Mononuclear cell (primary cell): ENCODE data around the gene HMOX1. TPM values are rescaled to one million over a fixed set of nuclear protein-coding genes. Genes with fewer than 3 reads are reported as not detected.
A peak's percentile ranks its signal among the peaks of the same experiment; 100 is the strongest.

ENCODE experiments used
- H3K27me3 ChIP-seq: 2 replicates; pipeline ENCODE4 v1.6.0; 2011; ENCODE audit warnings: low read length, control low read depth; ENCODE audit not compliant: insufficient read depth
- H3K4me1 ChIP-seq: 2 replicates; pipeline ENCODE4 v1.5.1; 2011; ENCODE audit warnings: mild to moderate bottlenecking, low read length, control low read depth; ENCODE audit not compliant: insufficient read depth
- H3K4me3 ChIP-seq: 2 replicates; pipeline ENCODE4 v1.5.1; 2011; ENCODE audit warnings: mild to moderate bottlenecking, low read length, moderate library complexity
- H3K9me3 ChIP-seq: 2 replicates; pipeline ENCODE4 v1.5.1; 2011; ENCODE audit warnings: low read depth, mild to moderate bottlenecking, control low read depth, low read length
- total RNA-seq: library from RNA; depleted of rRNA; stranded (reverse); fragments of >200 nt; gene quantifications from one replicate; pipeline ENCODE4 v1.2.3, GENCODE V29; 2012

Gene HMOX1
- total RNA-seq, 1 donor, result 46.6 TPM

DNA sequence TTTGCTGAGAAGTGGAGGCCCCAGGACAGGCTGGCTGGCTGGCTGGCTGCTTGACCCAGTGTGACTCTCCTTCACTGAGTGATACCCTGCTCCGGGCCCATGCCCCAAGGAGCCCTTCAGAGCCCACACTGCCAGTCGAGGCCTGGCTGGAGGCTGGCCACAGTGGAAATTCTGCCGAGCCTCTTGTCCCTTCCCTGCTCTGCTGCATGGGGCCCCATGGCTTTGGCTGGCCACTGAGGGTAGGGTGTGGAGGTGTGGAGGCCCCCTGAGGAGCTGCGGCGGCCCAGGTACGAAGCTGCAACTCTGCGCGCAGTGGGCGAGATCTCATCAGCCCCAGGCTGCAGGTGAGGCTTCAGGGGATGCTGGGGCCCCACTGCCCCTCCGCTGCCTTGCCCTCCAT, 33.4 kb upstream of the HMOX1 start:
- Histone ChIP-seq H3K9me3 (no peaks in the 10 kb centered on the region), H3K4me1 (peaks cover 22% of the 10 kb centered on the region), H3K27me3 (no peaks in the 10 kb centered on the region), H3K4me3 (no peak overlapping the region)

- peaks cover 28% of the 10 kb centered on the region for H3K4me1 ChIP-seq
- no peaks in the 10 kb centered on the region for H3K27me3 ChIP-seq
- no peaks in the 10 kb centered on the region for H3K9me3 ChIP-seq
- no peak overlapping the region for H3K4me3 ChIP-seq
Measured at GRCh38 chr22:35348026-35348590, 32.8 kb upstream of the HMOX1 start.

- Histone ChIP-seq H3K9me3 (no peaks in the 10 kb centered on the region), H3K27me3 (no peaks in the 10 kb centered on the region), H3K4me3 (no peak overlapping the region), H3K4me1 (peaks cover 34% of the 10 kb centered on the region)
Measured at GRCh38 chr22:35348703-35349102, 32.2 kb upstream of the HMOX1 start.

DNA sequence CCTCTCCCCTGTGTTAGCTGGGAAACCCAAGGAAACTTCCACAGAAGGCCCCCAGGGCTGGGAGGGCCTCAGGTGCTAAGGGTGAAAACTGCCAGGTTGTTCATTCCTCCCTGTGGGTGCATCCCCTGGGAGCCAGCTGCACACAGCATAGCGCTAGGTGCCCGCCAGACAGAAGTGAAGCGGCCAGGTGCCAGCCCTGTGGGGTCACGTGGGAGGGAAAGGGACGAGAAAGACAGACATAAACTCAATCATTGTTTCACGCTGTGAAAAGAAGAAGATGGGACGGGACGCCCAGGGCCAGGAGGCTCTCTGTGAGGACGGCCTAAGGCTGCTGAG, 31.6 kb upstream of the HMOX1 start:
- peaks cover 41% of the 10 kb centered on the region for H3K4me1 ChIP-seq
- no peaks in the 10 kb centered on the region for H3K27me3 ChIP-seq
- no peak overlapping the region for H3K4me3 ChIP-seq
- no peaks in the 10 kb centered on the region for H3K9me3 ChIP-seq

- H3K4me1 ChIP-seq, result peaks cover 41% of the 10 kb centered on the region
- H3K4me3 ChIP-seq, result no peak overlapping the region
- no peaks in the 10 kb centered on the region for H3K9me3 ChIP-seq
- H3K27me3 ChIP-seq, result no peaks in the 10 kb centered on the region
Measured at GRCh38 chr22:35349704-35350538, 31.0 kb upstream of the HMOX1 start.

DNA sequence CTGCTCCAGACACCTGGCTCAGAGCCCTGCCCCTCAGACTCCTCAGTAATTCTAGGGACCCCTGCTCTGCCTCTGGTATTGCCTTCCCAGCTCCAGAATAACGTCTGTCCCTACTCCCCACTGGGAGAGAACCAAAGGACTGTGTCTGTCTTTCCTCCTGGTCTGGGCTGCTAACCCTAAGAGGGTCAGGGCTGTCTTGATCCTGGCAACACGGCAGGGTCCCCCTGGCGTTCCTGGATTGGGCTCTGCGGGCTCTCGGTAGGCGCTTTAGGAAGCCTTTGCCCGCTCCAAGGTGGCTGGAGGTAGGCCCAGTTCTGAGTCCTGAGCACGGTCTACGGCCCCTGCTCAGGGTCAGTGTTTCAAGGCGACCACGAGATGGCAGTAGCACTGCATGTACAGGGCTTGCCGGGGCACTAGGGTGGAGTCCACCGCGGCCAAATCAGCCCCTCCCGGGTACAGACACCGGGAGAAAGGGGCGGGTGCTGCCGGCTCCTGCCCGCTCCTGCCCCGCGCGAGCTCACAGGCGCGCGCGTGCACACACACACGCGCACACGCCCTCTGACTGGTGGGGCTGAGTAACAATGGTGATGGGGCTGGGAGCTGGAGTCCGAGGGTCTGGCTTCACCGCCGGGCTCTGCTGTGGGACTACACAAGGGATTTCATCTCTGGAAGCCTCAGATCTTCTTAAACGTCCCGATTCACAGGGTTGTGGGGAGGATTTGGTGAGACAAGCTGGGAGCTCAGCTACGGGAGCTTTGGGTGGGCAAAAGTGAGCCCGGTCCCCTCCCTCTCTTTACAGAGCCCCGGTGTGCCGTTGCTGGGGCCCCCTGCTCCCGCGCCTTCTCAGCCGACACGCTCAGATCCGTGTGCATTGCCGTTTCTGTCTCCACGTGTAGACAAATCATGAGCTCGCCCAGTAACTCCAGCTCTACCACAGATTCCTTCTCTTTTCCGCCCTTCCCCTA, 30.1 kb upstream of the HMOX1 start:
- no peaks in the 10 kb centered on the region for H3K27me3 ChIP-seq
- H3K4me3 ChIP-seq, result peak overlapping the region; percentile 36
- H3K4me1 ChIP-seq, result peaks cover 47% of the 10 kb centered on the region
- no peaks in the 10 kb centered on the region for H3K9me3 ChIP-seq

GRCh38 chr22:35352214-35353111, 28.4 kb upstream of the HMOX1 start:
- H3K4me3 ChIP-seq, result no peak overlapping the region
- H3K4me1 ChIP-seq, result peaks cover 57% of the 10 kb centered on the region
- no peaks in the 10 kb centered on the region for H3K27me3 ChIP-seq
- H3K9me3 ChIP-seq, result no peaks in the 10 kb centered on the region

GRCh38 chr22:35353318-35353717, 27.6 kb upstream of the HMOX1 start:
- no peak overlapping the region for H3K4me3 ChIP-seq
- peaks cover 58% of the 10 kb centered on the region for H3K4me1 ChIP-seq
- no peaks in the 10 kb centered on the region for H3K27me3 ChIP-seq

DNA sequence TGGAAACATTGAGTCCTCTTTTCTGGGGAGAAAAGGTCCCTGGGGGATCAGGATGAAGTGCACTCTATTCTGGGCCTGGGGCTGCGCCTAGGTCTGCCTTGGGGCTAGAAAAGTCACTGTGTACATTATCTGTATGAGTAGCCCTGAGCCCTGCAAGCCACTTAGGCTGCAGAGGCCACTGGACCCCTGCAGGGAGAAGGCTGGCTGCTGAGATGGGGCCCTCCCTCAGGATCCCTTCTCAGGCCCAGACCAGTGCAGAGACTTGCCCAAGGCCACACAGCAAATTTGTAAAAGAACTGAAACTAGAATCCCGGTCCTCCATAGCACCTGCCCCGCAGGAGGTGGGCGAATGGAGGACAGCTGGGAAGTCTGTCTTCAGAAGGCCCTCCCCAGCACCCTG, 26.8 kb upstream of the HMOX1 start:
- Histone ChIP-seq H3K27me3 (no peaks in the 10 kb centered on the region), H3K4me3 (no peak overlapping the region), H3K9me3 (no peaks in the 10 kb centered on the region), H3K4me1 (peaks cover 58% of the 10 kb centered on the region)

More at GRCh38 chr22:35353318-35353717, 27.6 kb upstream of the HMOX1 start:
- no peaks in the 10 kb centered on the region for H3K9me3 ChIP-seq

DNA sequence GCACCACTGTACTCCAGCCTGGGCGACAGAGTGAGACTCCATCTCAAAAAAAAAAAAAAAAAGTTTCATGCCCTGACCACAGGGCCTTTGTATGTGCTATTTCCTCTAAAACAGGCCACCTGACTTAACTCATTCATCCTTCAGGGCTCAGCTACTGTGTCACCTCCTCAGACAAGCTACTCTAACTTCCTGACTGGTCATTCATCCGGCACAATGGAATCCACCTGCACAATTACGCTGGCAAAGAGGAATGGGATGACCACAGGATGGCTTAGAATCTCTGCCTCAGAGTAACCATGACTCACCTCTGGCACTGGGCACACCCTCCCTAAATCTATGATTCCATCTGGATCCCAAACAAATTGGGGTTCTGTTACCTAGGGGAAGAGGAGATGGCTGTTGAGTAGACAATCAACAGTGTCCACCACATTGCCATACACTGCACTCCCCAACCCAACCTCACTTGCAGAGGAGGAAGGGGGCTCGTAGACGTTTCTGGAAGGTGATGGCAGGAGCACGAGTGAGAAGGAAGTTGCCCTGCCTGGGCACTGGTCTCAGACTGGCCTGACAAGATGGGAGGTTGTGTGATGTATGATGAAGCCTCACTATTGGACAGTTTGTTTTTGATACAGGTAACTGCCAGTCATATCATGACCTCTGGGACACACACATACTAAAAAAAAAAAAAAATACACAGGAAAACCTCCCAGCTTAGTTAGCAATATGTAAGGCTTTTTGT, 22.8 kb upstream of the HMOX1 start:
- no peaks in the 10 kb centered on the region for H3K27me3 ChIP-seq
- no peak overlapping the region for H3K4me3 ChIP-seq
- H3K4me1 ChIP-seq, result peaks cover 30% of the 10 kb centered on the region
- H3K9me3 ChIP-seq, result no peaks in the 10 kb centered on the region

DNA sequence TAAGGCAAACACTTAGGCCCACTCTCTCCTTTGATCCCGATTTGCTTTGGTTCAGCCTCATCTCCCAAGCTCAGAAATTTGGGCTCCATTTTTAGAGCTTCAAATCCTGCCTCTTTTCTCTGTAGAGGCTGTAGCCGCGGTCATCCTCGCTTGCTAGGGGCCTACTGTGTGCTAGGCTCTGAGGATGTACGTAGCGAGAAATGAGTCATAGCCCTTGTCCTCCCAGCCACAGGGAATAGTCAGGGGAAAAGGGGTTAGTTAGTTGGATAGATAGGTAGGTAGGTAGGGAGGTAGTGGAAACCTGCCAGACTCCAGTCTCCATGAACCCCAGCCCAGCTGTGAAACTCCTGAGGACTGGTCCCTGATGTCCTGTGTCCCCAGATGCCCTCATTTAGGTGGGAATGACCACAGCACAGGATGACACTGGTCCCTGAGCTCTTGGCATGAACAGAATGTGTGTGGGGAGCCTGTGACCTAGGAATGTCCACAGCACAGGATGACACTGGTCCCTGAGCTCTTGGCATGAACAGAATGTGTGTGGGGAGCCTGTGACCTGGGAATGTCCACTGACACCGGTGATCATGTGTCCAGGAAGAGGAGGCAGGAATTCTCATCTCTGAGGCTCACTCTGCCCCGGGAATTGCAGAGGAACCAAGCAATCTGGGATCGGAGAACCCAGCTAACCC, 21.4 kb upstream of the HMOX1 start:
- Histone ChIP-seq H3K9me3 (no peaks in the 10 kb centered on the region), H3K27me3 (no peaks in the 10 kb centered on the region), H3K4me3 (no peak overlapping the region), H3K4me1 (peaks cover 24% of the 10 kb centered on the region)

GRCh38 chr22:35361001-35361558, 19.8 kb upstream of the HMOX1 start:
- Histone ChIP-seq H3K4me1 (peaks cover 16% of the 10 kb centered on the region), H3K4me3 (no peak overlapping the region), H3K27me3 (no peaks in the 10 kb centered on the region), H3K9me3 (no peaks in the 10 kb centered on the region)

GRCh38 chr22:35363566-35364086, 17.3 kb upstream of the HMOX1 start:
- H3K9me3 ChIP-seq, result no peaks in the 10 kb centered on the region
- H3K27me3 ChIP-seq, result no peaks in the 10 kb centered on the region
- no peak overlapping the region for H3K4me3 ChIP-seq
- peaks cover 28% of the 10 kb centered on the region for H3K4me1 ChIP-seq
